K562 (cell line): ENCODE data around the gene CPPED1. TPM values are rescaled to one million over a fixed set of nuclear protein-coding genes. Genes with fewer than 3 reads are reported as not detected.

ENCODE experiments used
- ATAC-seq: fragments of 200-7000 bp; cut with Tn5 transposase; 3 replicates; pipeline ENCODE4 v1.9.1; 2020; ENCODE audit warnings: moderate library complexity
- Bru-seq: library from RNA; stranded (reverse); fragments of 400-500 nt; gene quantifications from one replicate; lab custom pipeline; 2021; lab: Mats Ljungman, UMichigan
- BruChase-seq, 2 experiments: library from RNA; stranded (reverse); fragments of 400-500 nt; gene quantifications; one replicate each; lab custom pipeline; 2021; lab: Mats Ljungman, UMichigan
- BruUV-seq: library from RNA; stranded (reverse); fragments of 400-500 nt; replicated peaks from 2 replicates; lab custom pipeline; 2021; lab: Mats Ljungman, UMichigan
- CTCF ChIA-PET: fragments of 300-600 bp; formaldehyde crosslinking; extraction: SDS; loops from one replicate; lab custom pipeline; 2021; ENCODE audit warnings: low intra/inter-chr PET ratio; lab: Yijun Ruan, JAX
- POLR2A ChIA-PET: fragments of 300-600, 350-650 bp; sonication (Branson Sonifier 250); formaldehyde crosslinking; extraction: SDS; loops from one replicate; lab custom pipeline; 2021; ENCODE audit warnings: antibody characterized with exemption, inconsistent platforms; lab: Yijun Ruan, JAX
- DNase-seq, 4 experiments: peaks; one replicate each; pipeline versions ENCODE4 v3.0.0 to v3.0.0-alpha.2; 2011 to 2018; ENCODE audit warnings: low spot score in 3 of 4, mixed read lengths in 3 of 4; ENCODE audit errors: extremely low read depth in 1 of 4
- FAIRE-seq: peaks from 2 replicates; lab custom pipeline; 2011; peaks lifted over from hg19 to GRCh38; lab: Jason Lieb, UNC
- H2AFZ ChIP-seq: 2 replicates; pipeline ENCODE4 v1.6.0; 2011; ENCODE audit warnings: low read depth, low read length, control low read depth, inconsistent platforms
- H3K27ac ChIP-seq: fragments of 200-600 bp; 3 replicates; pipeline ENCODE4 v1.8.0; 2011; ENCODE audit warnings: low read depth, mild to moderate bottlenecking, control low read depth, inconsistent platforms, low read length, moderate library complexity, mixed read lengths; ENCODE audit errors: extremely low read depth
- H3K27me3 ChIP-seq, 2 experiments: fragments of 300-600 bp in 1 of 2; 2 replicates in 1 of 2; 3 replicates in 1 of 2; pipeline versions ENCODE4 v1.6.0 to v1.8.0; 2011; ENCODE audit warnings: inconsistent platforms in 2 of 2, low read length in 2 of 2, mild to moderate bottlenecking in 1 of 2, mixed read lengths in 1 of 2, moderate library complexity in 1 of 2; ENCODE audit not compliant: control insufficient read depth in 2 of 2, insufficient read depth in 2 of 2
- H3K36me3 ChIP-seq: fragments of 300-600 bp; 3 replicates; pipeline ENCODE4 v1.8.0; 2011; ENCODE audit warnings: mild to moderate bottlenecking, low read length, inconsistent platforms; ENCODE audit not compliant: control insufficient read depth, insufficient read depth
- H3K4me1 ChIP-seq, 2 experiments: fragments of 200-600 bp in 1 of 2; replicated peaks in 1 of 2; 2 replicates in 1 of 2; 3 replicates in 1 of 2; pipeline versions ENCODE4 v1.5.1 to v1.8.0; 2011; ENCODE audit warnings: inconsistent platforms in 2 of 2, low read length in 2 of 2, mild to moderate bottlenecking in 1 of 2, mixed read lengths in 1 of 2, moderate library complexity in 1 of 2; ENCODE audit not compliant: control insufficient read depth in 2 of 2, insufficient read depth in 2 of 2
- H3K4me2 ChIP-seq: 2 replicates; pipeline ENCODE4 v1.6.1; 2011; ENCODE audit warnings: low read length, control low read depth, inconsistent platforms, mixed read lengths; ENCODE audit not compliant: insufficient read depth
- H3K4me3 ChIP-seq: fragments of 200-600 bp; sonication (generic), shearing (Covaris generic); 2 replicates; pipeline ENCODE4 v1.5.1; 2016; ENCODE audit warnings: control low read depth, inconsistent platforms
- H3K79me2 ChIP-seq: fragments of 200-600 bp; 3 replicates; pipeline ENCODE4 v1.8.0; 2011; ENCODE audit warnings: low read length, inconsistent platforms; ENCODE audit not compliant: control insufficient read depth, insufficient read depth
- H3K9ac ChIP-seq, 2 experiments: 2 replicates each; pipeline versions ENCODE4 v1.6.0 to v1.6.1; 2011; ENCODE audit warnings: low read depth in 2 of 2, low read length in 2 of 2, control low read depth in 1 of 2, inconsistent platforms in 1 of 2, mild to moderate bottlenecking in 1 of 2, mixed read lengths in 1 of 2; ENCODE audit not compliant: insufficient read depth in 1 of 2
- H3K9me1 ChIP-seq: one replicate; pipeline ENCODE4 v1.6.0; 2011; ENCODE audit warnings: inconsistent platforms, mild to moderate bottlenecking, low read length, moderate library complexity; ENCODE audit not compliant: control insufficient read depth, insufficient read depth
- H3K9me3 ChIP-seq: replicated peaks from 2 replicates; pipeline ENCODE4 v1.5.1; 2011; ENCODE audit warnings: low read depth, low read length, inconsistent platforms; ENCODE audit not compliant: control insufficient read depth, insufficient read depth
- H4K20me1 ChIP-seq: replicated peaks from 2 replicates; pipeline ENCODE4 v1.6.1; 2011; ENCODE audit warnings: low read length, inconsistent platforms, mixed read lengths; ENCODE audit not compliant: control insufficient read depth, insufficient read depth
- CUX1 ChIP-seq: fragments of 200-800 bp; sonication (Bioruptor generic); IDR thresholded peaks from 2 replicates; pipeline ENCODE4 v1.6.1; 2016; ENCODE audit warnings: missing genetic modification characterization, missing compliant biosample characterization
- E2F6 ChIP-seq, 2 experiments: IDR thresholded peaks; 2 replicates each; pipeline ENCODE4 v1.6.1; 2011; ENCODE audit warnings: borderline replicate concordance in 1 of 2, control low read depth in 1 of 2, low read depth in 1 of 2, low read length in 1 of 2, mild to moderate bottlenecking in 1 of 2, mixed read lengths in 1 of 2, moderate library complexity in 1 of 2; ENCODE audit not compliant: insufficient read depth in 1 of 2, insufficient read length in 1 of 2, poor library complexity in 1 of 2, severe bottlenecking in 1 of 2; ENCODE audit errors: extremely low read depth in 1 of 2
- ETV1 ChIP-seq: fragments of 450-650 bp; conservative IDR thresholded peaks from 2 replicates; pipeline ENCODE4 v1.6.1; 2016; ENCODE audit warnings: missing genetic modification characterization, control low read depth, low read depth, missing compliant biosample characterization
- HIVEP1 ChIP-seq: fragments of 250-450 bp; sonication (Bioruptor Pico); IDR thresholded peaks from 2 replicates; pipeline ENCODE4 v1.4.0; 2020; ENCODE audit warnings: mild to moderate bottlenecking
- NEUROD1 ChIP-seq: fragments of 150-350 bp; IDR thresholded peaks from 2 replicates; pipeline ENCODE4 v1.6.1; 2014; ENCODE audit warnings: borderline replicate concordance, low read length, low read depth; ENCODE audit not compliant: partially characterized antibody
- SMARCA4 ChIP-seq: fragments of 450-650 bp; IDR thresholded peaks from 2 replicates; pipeline ENCODE4 v1.6.1; 2016
- ZNF282 ChIP-seq: sonication (generic); formaldehyde crosslinking; IDR thresholded peaks from 2 replicates; pipeline ENCODE4 v1.8.1; 2023; ENCODE audit warnings: missing genetic modification reagents
- WGBS: fragments of 100-300 bp; shearing (Covaris generic); methylation state at CpG from one replicate; pipeline ENCODE4 v1.1.6; 2016; ENCODE audit warnings: low coverage, mixed read lengths; ENCODE audit not compliant: insufficient coverage; ENCODE audit errors: missing lambda C conversion rate; 5-methylcytosine and 5-hydroxymethylcytosine counted together
- in situ Hi-C: fragments of 300-500 bp; cut with MboI; formaldehyde crosslinking; loops from 4 replicates; pipeline ENCODE4 v1.15.0; 2018; ENCODE audit warnings: inconsistent platforms, mixed read lengths
- intact Hi-C: fragments of 100-400 bp; cut with micrococcal nuclease; formaldehyde crosslinking; loops from 2 replicates; pipeline ENCODE4 v1.14.2; 2022
- long read RNA-seq, 3 experiments: library from polyadenylated mRNA in 2 of 3; library from RNA in 1 of 3; unstranded in 2 of 3; stranded (forward) in 1 of 3; transcript quantifications; one replicate each; pipeline ENCODE4 v2.0.0, GENCODE V29; 2019 to 2022
- polyA minus RNA-seq, 3 experiments: library from RNA; depleted of rRNA, polyadenylated mRNA; stranded (reverse); fragments of >200 nt; gene quantifications; 2 replicates each; pipeline ENCODE4 v1.2.3, GENCODE V29; 2011
- polyA plus RNA-seq, 8 experiments: library from polyadenylated mRNA; depleted of rRNA in 4 of 8; stranded (reverse) in 5 of 8; unstranded in 3 of 8; fragments of >200 nt; fragmentation: Nextera tagmentation in 2 of 8; fragmentation: Illumina TruSeq in 1 of 8; extraction: Ambion mirVana in 2 of 8; extraction: Trizol in 1 of 8; gene quantifications; 2 replicates each; pipeline versions ENCODE4 v1.2.1 to v1.2.3, GENCODE V29; 2011 to 2014; ENCODE audit warnings: inconsistent platforms in 1 of 8, missing spikeins in 1 of 8
- total RNA-seq, 7 experiments: library from RNA; depleted of rRNA in 6 of 7; stranded (reverse); fragments of >200 nt in 6 of 7; fragmentation: Illumina TruSeq in 2 of 7; extraction: Trizol in 2 of 7; gene quantifications; 2 replicates each; pipeline versions ENCODE4 v1.2.1 to v1.2.3, GENCODE V29; 2011 to 2021; ENCODE audit warnings: low replicate concordance in 1 of 7

Gene CPPED1
- 30.3 and 41.3 TPM in 2 replicates for total RNA-seq (2011; cell fraction: chromatin; rRNA removed; ENCODE audit: low replicate concordance)
- 26.2 and 31.9 TPM in 2 replicates for total RNA-seq (2011; cell fraction: nucleolus; rRNA removed)
- total RNA-seq (2011; cell fraction: nucleoplasm; rRNA removed), result 25.7 and 32.7 TPM in 2 replicates
- total RNA-seq (2014; rRNA removed), result 7.5 and 7.6 TPM in 2 replicates
- 16.9 and 20.2 TPM in 2 replicates for total RNA-seq (2014; rRNA removed; fragmentation: Illumina TruSeq; extraction: Trizol)
- 21.3 and 22.2 TPM in 2 replicates for total RNA-seq (2015; rRNA removed; fragmentation: Illumina TruSeq; extraction: Trizol)
- 21.3 and 22.2 TPM in 2 replicates for total RNA-seq (2021)
- 25.7 TPM in 2 replicates for polyA plus RNA-seq (2011; rRNA removed)
- polyA plus RNA-seq (2011; cell fraction: cytosol; rRNA removed), result 13.6 and 16.0 TPM in 2 replicates
- 8.9 and 12.8 TPM in 2 replicates for polyA plus RNA-seq (2011; cell fraction: nucleus; rRNA removed)
- 15.6 and 22.8 TPM in 2 replicates for polyA plus RNA-seq (2012)
- polyA plus RNA-seq (2014; fragmentation: Illumina TruSeq; extraction: Trizol), result 19.0 and 22.5 TPM in 2 replicates
- 10 to 100 TPM; 11.4 to 13.6 TPM for polyA plus RNA-seq (2014; fragmentation: Nextera tagmentation; extraction: Ambion mirVana)
- polyA plus RNA-seq (2014; rRNA removed), result 14.4 and 15.3 TPM in 2 replicates
- 21.1 and 24.1 TPM in 2 replicates for polyA minus RNA-seq (2011; rRNA and poly(A)+ RNA removed)
- 10.1 and 10.3 TPM in 2 replicates for polyA minus RNA-seq (2011; cell fraction: cytosol; rRNA and poly(A)+ RNA removed)
- polyA minus RNA-seq (2011; cell fraction: nucleus; rRNA and poly(A)+ RNA removed), result 8.9 and 21.4 TPM in 2 replicates
- Bru-seq, nascent RNA, result percentile 62 among the genes with signal in this experiment
- percentile 64 among the genes with signal in this experiment for BruChase-seq, experiment 1, labeled RNA remaining after a 2-hour chase
- percentile 60 among the genes with signal in this experiment for BruChase-seq, experiment 2, labeled RNA remaining after a 6-hour chase
- long read RNA-seq, experiment 1, full-length matches to known transcripts, result 114 of 156 reads
- long read RNA-seq, experiment 1, partial matches to known transcripts, result 9 of 156 reads
- long read RNA-seq, experiment 1, other reads (novel, unspliced or antisense), result 33 of 156 reads
- long read RNA-seq, experiment 2, full-length matches to known transcripts, result 27 of 49 reads
- long read RNA-seq, experiment 2, partial matches to known transcripts, result 3 of 49 reads
- long read RNA-seq, experiment 2, other reads (novel, unspliced or antisense), result 19 of 49 reads
- long read RNA-seq, experiment 3, full-length matches to known transcripts, result 36 of 40 reads
- long read RNA-seq, experiment 3, partial matches to known transcripts, result 1 of 40 reads
- long read RNA-seq, experiment 3, other reads (novel, unspliced or antisense), result 3 of 40 reads

- Histone ChIP-seq H2AFZ (peak within 1 kb of the TSS; percentile 94), H3K27me3 (no peaks in the 10 kb centered on the region), H4K20me1 (0 out of 2 replicates have a peak, but pooled peaks cover 2% of the 10 kb centered on the region), H3K9ac (peak within 1 kb of the TSS; percentile 80 to 92), H3K36me3 (no peaks in the 10 kb centered on the region), H3K4me2 (peak within 1 kb of the TSS; percentile 100), H3K4me1 (peaks cover 14 to 26% of the 10 kb centered on the region in 2 experiments; a peak in 3 of 5 replicates), H3K27ac (peak within 1 kb of the TSS; percentile 89), H3K9me1 (no peaks in the 10 kb centered on the region), H3K4me3 (peak within 1 kb of the TSS; percentile 66), H3K79me2 (peaks cover 40% of the 10 kb centered on the region), H3K9me3 (no peaks in the 10 kb centered on the region)
- 1% methylated on average over 45 of the region's 56 CpGs for WGBS
- POLR2A ChIA-PET, result interaction anchor here (0.8 to 1.4 kb wide), 3 partner anchors 10 to 19 kb away, joined by 3 to 6 read pairs (median 6); no protein-coding TSS in a partner anchor
- in situ Hi-C loops (no loop called here), intact Hi-C loops (loop anchor here (5.0 kb wide), 1 partner anchor 36 kb away; no protein-coding TSS in a partner anchor)
- peak; percentile 96 to 98 (median 96) for DNase-seq
- CTCF ChIA-PET, result no interaction called here
- FAIRE-seq, result peak; percentile 84
- ATAC-seq, result peak; percentile 92
- BruUV-seq, result TSS peak; percentile 79
- no peak; the same call in 1 of the 2 replicates for TF ChIP-seq ETV1 (tag)
- TF ChIP-seq ZNF282 (CRISPR knock-in tag), result no peak
- 0 out of 2 replicates have a peak, but pooled peaks have one; percentile 30 for TF ChIP-seq HIVEP1 (CRISPR knock-in tag)
- peak in 1 of 2 experiments; percentile 16 for TF ChIP-seq E2F6 (IDR thresholded peaks at IDR 0.05; ENCODE audit: borderline replicate concordance in 1 of 2, extremely low read depth in 1 of 2, insufficient read depth in 1 of 2, insufficient read length in 1 of 2, low read depth in 1 of 2, low read length in 1 of 2, poor library complexity in 1 of 2, severe bottlenecking in 1 of 2)
- peak; percentile 63 for TF ChIP-seq NEUROD1
- 0 out of 2 replicates have a peak, but pooled peaks have one; percentile 15 for TF ChIP-seq SMARCA4
- TF ChIP-seq CUX1 (CRISPR knock-in tag), result no peak
Measured at GRCh38 chr16:12803203-12804093, at the start of gene CPPED1. TSS of gene CPPED1 (minus strand) at chr16:12803887. CDS start at chr16:12803776, 111 bp downstream.
